IMR-90 (cell line): ENCODE data around the gene SGTB.

Source experiments
- CHD1 ChIP-seq: IDR thresholded peaks from 2 replicates; pipeline ENCODE4 v1.6.1; 2012; ENCODE audit warnings: low read depth, low read length, improper control_type of control experiment
- CTCF ChIP-seq: conservative IDR thresholded peaks from 2 replicates; pipeline ENCODE4 v1.5.1; 2012; ENCODE audit warnings: mild to moderate bottlenecking, low read depth, low read length, improper control_type of control experiment
- MAFK ChIP-seq: IDR thresholded peaks from 2 replicates; pipeline ENCODE4 v1.6.1; 2012; ENCODE audit warnings: low read depth, low read length, improper control_type of control experiment
- NFE2L2 ChIP-seq: fragments of 150-350 bp; IDR thresholded peaks from 2 replicates; pipeline ENCODE4 v1.6.1; 2016; ENCODE audit warnings: low read depth, mild to moderate bottlenecking, low read length
- POLR2A ChIP-seq: IDR thresholded peaks from 2 replicates; pipeline ENCODE4 v1.6.1; 2012; ENCODE audit warnings: mild to moderate bottlenecking, low read depth, low read length
- RAD21 ChIP-seq: IDR thresholded peaks from 2 replicates; pipeline ENCODE4 v1.6.1; 2012; ENCODE audit warnings: low read length, improper control_type of control experiment
- RFX5 ChIP-seq: IDR thresholded peaks from 2 replicates; pipeline ENCODE4 v1.8.0; 2012; ENCODE audit warnings: low read depth, mild to moderate bottlenecking, low read length, moderate library complexity
- USF2 ChIP-seq: fragments of 150-350 bp; IDR thresholded peaks from 2 replicates; pipeline ENCODE4 v1.6.1; 2017; ENCODE audit warnings: mild to moderate bottlenecking, antibody characterized with exemption, low read length, low read depth

GRCh38 chr5:65742565-65743231, 20.8 kb upstream of the SGTB start:
- TF ChIP-seq RFX5 (no peak), USF2 (no peak), RAD21 (peak; percentile 91), MAFK (no peak), CHD1 (no peak), POLR2A (no peak), CTCF (peak; percentile 87), NFE2L2 (no peak)
